HEK293 (cell line): ENCODE results near the gene MRPS24.
A peak's percentile ranks its signal among the peaks of the same experiment; 100 is the strongest.

Experiments used
- GLI4 ChIP-seq: fragments of 450-650 bp; formaldehyde crosslinking; IDR thresholded peaks from 2 replicates; pipeline ENCODE4 v1.5.1; 2016; ENCODE audit warnings: missing biosample characterization, missing genetic modification characterization
- KLF1 ChIP-seq: fragments of 450-650 bp; formaldehyde crosslinking; IDR thresholded peaks from 2 replicates; pipeline ENCODE4 v1.5.1; 2016; ENCODE audit warnings: missing biosample characterization, missing genetic modification characterization
- PRDM10 ChIP-seq: fragments of 450-650 bp; formaldehyde crosslinking; IDR thresholded peaks from 2 replicates; pipeline ENCODE4 v1.5.1; 2016; ENCODE audit warnings: missing biosample characterization, missing genetic modification characterization
- PRDM4 ChIP-seq: fragments of 450-650 bp; formaldehyde crosslinking; IDR thresholded peaks from 2 replicates; pipeline ENCODE4 v1.5.1; 2017; ENCODE audit warnings: missing biosample characterization, missing genetic modification characterization
- SCRT1 ChIP-seq: fragments of 450-650 bp; formaldehyde crosslinking; IDR thresholded peaks from 2 replicates; pipeline ENCODE4 v1.5.1; 2016; ENCODE audit warnings: missing biosample characterization, missing genetic modification characterization, borderline replicate concordance
- SP7 ChIP-seq: fragments of 450-650 bp; formaldehyde crosslinking; IDR thresholded peaks from 2 replicates; pipeline ENCODE4 v1.5.1; 2016; ENCODE audit warnings: missing biosample characterization, missing genetic modification characterization
- TSHZ1 ChIP-seq: fragments of 450-650 bp; formaldehyde crosslinking; IDR thresholded peaks from 2 replicates; pipeline ENCODE4 v1.5.1; 2016; ENCODE audit warnings: missing biosample characterization, missing genetic modification characterization, borderline replicate concordance
- WT1 ChIP-seq: fragments of 450-650 bp; formaldehyde crosslinking; IDR thresholded peaks from 2 replicates; pipeline ENCODE4 v1.5.1; 2016; ENCODE audit warnings: missing biosample characterization, missing genetic modification characterization
- ZNF138 ChIP-seq: fragments of 450-650 bp; formaldehyde crosslinking; IDR thresholded peaks from 2 replicates; pipeline ENCODE4 v1.5.1; 2016; ENCODE audit warnings: missing biosample characterization, missing genetic modification characterization, borderline replicate concordance
- ZNF146 ChIP-seq: fragments of 450-650 bp; formaldehyde crosslinking; IDR thresholded peaks from 2 replicates; pipeline ENCODE4 v1.5.1; 2016; ENCODE audit warnings: missing biosample characterization, missing genetic modification characterization
- ZNF174 ChIP-seq: fragments of 450-650 bp; formaldehyde crosslinking; IDR thresholded peaks from 2 replicates; pipeline ENCODE4 v1.5.0; 2017; ENCODE audit warnings: missing biosample characterization, mild to moderate bottlenecking, missing genetic modification characterization
- ZNF202 ChIP-seq: fragments of 450-650 bp; formaldehyde crosslinking; IDR thresholded peaks from 2 replicates; pipeline ENCODE4 v1.5.1; 2016; ENCODE audit warnings: missing biosample characterization, missing genetic modification characterization, borderline replicate concordance
- ZNF221 ChIP-seq: fragments of 450-650 bp; formaldehyde crosslinking; IDR thresholded peaks from 2 replicates; pipeline ENCODE4 v1.5.1; 2017; ENCODE audit warnings: missing biosample characterization, missing genetic modification characterization, borderline replicate concordance
- ZNF23 ChIP-seq: fragments of 450-650 bp; formaldehyde crosslinking; IDR thresholded peaks from 2 replicates; pipeline ENCODE4 v1.5.1; 2016; ENCODE audit warnings: missing biosample characterization, missing genetic modification characterization, borderline replicate concordance
- ZNF266 ChIP-seq: fragments of 450-650 bp; formaldehyde crosslinking; IDR thresholded peaks from 2 replicates; pipeline ENCODE4 v1.5.1; 2016; ENCODE audit warnings: missing biosample characterization, missing genetic modification characterization, low read depth
- ZNF280D ChIP-seq: fragments of 450-650 bp; formaldehyde crosslinking; IDR thresholded peaks from 2 replicates; pipeline ENCODE4 v1.5.1; 2016; ENCODE audit warnings: missing biosample characterization, missing genetic modification characterization
- ZNF292 ChIP-seq: fragments of 450-650 bp; formaldehyde crosslinking; IDR thresholded peaks from 2 replicates; pipeline ENCODE4 v1.5.1; 2016; ENCODE audit warnings: low read depth, missing biosample characterization, missing genetic modification characterization, borderline replicate concordance
- ZNF311 ChIP-seq: fragments of 450-650 bp; formaldehyde crosslinking; IDR thresholded peaks from 2 replicates; pipeline ENCODE4 v1.5.1; 2017; ENCODE audit warnings: missing biosample characterization, missing genetic modification characterization, borderline replicate concordance
- ZNF366 ChIP-seq: fragments of 450-650 bp; formaldehyde crosslinking; conservative IDR thresholded peaks from 2 replicates; pipeline ENCODE4 v1.5.1; 2016; ENCODE audit warnings: missing biosample characterization, missing genetic modification characterization
- ZNF426 ChIP-seq: fragments of 450-650 bp; formaldehyde crosslinking; IDR thresholded peaks from 2 replicates; pipeline ENCODE4 v1.5.1; 2017; ENCODE audit warnings: missing biosample characterization, missing genetic modification characterization, mild to moderate bottlenecking, inconsistent platforms, moderate library complexity
- ZNF514 ChIP-seq: fragments of 450-650 bp; formaldehyde crosslinking; IDR thresholded peaks from 2 replicates; pipeline ENCODE4 v1.5.1; 2016; ENCODE audit warnings: missing biosample characterization, missing genetic modification characterization
- ZNF785 ChIP-seq: fragments of 450-650 bp; formaldehyde crosslinking; IDR thresholded peaks from 2 replicates; pipeline ENCODE4 v1.5.1; 2016; ENCODE audit warnings: missing biosample characterization, missing genetic modification characterization

The MRPS24 gene

GRCh38 chr7:43888993-43889945, 20.0 kb upstream of the MRPS24 start (continued):
- TF ChIP-seq PRDM10 (tag by site-specific recombination) = peak; percentile 57
- no peak for TF ChIP-seq ZNF366
- TF ChIP-seq ZNF280D (tag by site-specific recombination) = no peak
- TF ChIP-seq GLI4 (tag by site-specific recombination) = no peak
- no peak for TF ChIP-seq ZNF138
- TF ChIP-seq ZNF174 (tag by site-specific recombination) = no peak
- peak; percentile 8; the same call in 1 of the 2 replicates for TF ChIP-seq ZNF514
- TF ChIP-seq ZNF785 (tag by site-specific recombination) = no peak
- TF ChIP-seq ZNF23 (tag by site-specific recombination) = no peak
- no peak for TF ChIP-seq ZNF292 (tag by site-specific recombination)
- TF ChIP-seq ZNF202 (tag by site-specific recombination) = no peak
- TF ChIP-seq ZNF266 (tag by site-specific recombination) = no peak
- TF ChIP-seq SP7 = peak; percentile 88
- TF ChIP-seq ZNF311 (tag by site-specific recombination) = no peak
- TF ChIP-seq WT1 = no peak
- no peak for TF ChIP-seq ZNF221
- TF ChIP-seq KLF1 (tag by site-specific recombination) = no peak
- TF ChIP-seq ZNF146 (tag by site-specific recombination) = no peak
- TF ChIP-seq SCRT1 (tag by site-specific recombination) = no peak
- TF ChIP-seq ZNF426 (tag by site-specific recombination) = no peak
- no peak for TF ChIP-seq TSHZ1 (tag by site-specific recombination)
- TF ChIP-seq PRDM4 (tag by site-specific recombination) = no peak
- TF ChIP-seq, all 188 proteins: peak for 6
